ENCODE results near the gene ZFHX2.

The ZFHX2 gene

GRCh38 chr14:23577710-23578392, 26.3 kb upstream of the ZFHX2 start:
- H3K27ac ChIP-seq, result no peak overlapping the region
- TF ChIP-seq, protein P1, sequence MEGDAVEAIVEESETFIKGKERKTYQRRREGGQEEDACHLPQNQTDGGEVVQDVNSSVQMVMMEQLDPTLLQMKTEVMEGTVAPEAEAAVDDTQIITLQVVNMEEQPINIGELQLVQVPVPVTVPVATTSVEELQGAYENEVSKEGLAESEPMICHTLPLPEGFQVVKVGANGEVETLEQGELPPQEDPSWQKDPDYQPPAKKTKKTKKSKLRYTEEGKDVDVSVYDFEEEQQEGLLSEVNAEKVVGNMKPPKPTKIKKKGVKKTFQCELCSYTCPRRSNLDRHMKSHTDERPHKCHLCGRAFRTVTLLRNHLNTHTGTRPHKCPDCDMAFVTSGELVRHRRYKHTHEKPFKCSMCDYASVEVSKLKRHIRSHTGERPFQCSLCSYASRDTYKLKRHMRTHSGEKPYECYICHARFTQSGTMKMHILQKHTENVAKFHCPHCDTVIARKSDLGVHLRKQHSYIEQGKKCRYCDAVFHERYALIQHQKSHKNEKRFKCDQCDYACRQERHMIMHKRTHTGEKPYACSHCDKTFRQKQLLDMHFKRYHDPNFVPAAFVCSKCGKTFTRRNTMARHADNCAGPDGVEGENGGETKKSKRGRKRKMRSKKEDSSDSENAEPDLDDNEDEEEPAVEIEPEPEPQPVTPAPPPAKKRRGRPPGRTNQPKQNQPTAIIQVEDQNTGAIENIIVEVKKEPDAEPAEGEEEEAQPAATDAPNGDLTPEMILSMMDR (conservative IDR thresholded peaks at IDR 0.05), result no peak

DNA sequence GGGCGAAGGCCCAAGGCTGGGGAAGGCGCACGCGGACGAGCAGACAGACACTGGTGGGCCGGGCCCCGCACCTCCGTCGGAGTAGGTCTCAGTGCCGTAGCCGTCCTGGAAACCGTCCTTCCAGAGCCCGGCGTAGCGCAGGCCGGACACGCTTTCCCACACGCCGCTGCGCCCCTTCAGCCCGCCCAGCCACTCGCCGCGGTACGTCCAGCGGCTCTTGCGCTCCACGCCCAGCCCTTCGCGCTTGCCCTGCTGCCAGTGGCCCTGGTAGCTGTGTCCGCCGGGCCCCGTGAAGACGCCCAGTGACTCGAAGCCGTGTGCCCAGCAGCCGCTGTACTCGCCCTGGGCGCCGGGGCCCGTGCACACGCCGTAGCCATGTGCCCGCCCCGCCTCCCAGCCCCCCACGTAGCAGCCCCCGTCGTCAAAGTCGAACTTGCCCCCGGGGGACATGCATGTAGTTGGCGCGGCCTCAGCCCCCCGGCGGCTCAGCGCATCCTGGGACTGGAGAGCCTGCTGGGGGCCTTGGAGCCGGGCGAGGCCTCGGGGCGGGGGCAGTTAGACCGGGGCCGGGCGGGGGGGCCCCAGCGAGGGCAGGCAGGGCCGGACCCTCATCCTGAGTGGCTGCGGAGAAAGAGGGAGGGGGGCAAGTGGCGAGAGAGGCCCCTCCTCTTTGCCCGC, 25.6 kb upstream of the ZFHX2 start:
- TF ChIP-seq, protein P1 (conservative IDR thresholded peaks at IDR 0.05), result no peak
- H3K27ac ChIP-seq, result no peak overlapping the region

GRCh38 chr14:23573384-23574015, 21.9 kb upstream of the ZFHX2 start:
- no peak overlapping the region for H3K27ac ChIP-seq

DNA sequence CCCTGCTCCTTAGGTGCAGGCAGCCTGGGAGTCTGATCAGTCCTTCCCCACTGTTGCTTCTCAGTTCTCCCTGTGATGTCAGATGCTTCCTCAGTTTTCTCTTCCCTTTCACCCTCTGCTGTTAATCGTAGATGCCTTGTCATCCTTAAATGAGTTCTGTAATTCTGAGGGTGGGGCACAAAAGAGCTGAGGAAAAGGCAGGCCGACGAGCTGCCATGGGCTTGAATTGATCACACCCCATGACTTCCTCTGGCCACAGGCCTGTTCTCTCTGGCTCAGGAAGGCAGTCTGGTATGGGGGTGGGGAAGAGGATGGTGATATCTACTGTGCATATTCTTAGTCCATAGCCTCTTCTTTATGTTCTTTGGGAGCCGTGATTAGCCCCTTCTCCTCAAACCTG, 21.3 kb upstream of the ZFHX2 start:
- TF ChIP-seq, protein P1 (conservative IDR thresholded peaks at IDR 0.05), result no peak
- no peak overlapping the region for H3K27ac ChIP-seq

More at GRCh38 chr14:23573384-23574015, 21.9 kb upstream of the ZFHX2 start:
- TF ChIP-seq, protein P1 (conservative IDR thresholded peaks at IDR 0.05), result no peak

- no peak overlapping the region for H3K27ac ChIP-seq
- TF ChIP-seq, protein P1 (conservative IDR thresholded peaks at IDR 0.05), result no peak
Measured at GRCh38 chr14:23572524-23572828, 20.9 kb upstream of the ZFHX2 start.

DNA sequence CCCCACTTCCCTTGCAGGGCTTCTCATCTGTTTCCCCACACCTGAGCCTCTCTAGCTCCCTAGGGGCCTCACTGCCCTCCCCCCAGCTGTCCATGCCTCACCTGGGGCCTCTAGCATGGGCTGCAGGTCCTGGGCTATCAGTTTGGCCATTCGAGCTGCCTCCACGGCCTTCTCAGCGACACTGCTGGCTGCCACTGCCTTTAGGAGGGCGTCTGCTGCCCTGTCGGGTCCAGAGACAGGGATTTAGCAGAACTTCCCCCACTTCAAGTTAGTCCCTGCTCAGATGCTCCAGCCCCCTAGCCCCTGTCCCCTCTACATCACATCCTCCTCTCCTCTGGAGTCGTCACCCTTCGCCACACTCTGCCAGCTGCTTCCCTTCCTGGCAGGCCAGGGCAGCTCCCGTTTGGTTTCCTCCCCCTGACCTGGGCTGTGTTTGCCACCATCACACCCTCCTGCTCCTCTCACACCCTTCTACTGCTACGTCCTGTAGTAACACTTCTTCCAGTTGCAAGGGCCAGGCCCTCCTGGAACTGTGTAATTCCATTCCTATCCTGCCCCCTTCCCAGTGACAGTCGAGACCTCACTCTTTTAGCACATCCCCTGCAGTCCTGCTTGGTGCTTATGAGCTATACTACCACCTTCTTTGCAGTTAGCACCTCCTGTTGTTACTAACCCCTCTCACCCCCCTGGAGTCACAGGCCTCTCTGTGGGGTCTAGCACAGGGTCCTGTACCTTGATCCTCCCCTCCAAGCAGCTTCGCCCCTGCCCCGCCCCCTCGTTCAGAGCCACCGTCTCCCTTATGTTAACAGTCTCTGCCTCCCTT, 20.3 kb upstream of the ZFHX2 start:
- TF ChIP-seq, protein P1 (conservative IDR thresholded peaks at IDR 0.05), result no peak
- no peak overlapping the region for H3K27ac ChIP-seq
